ENCODE measurements around the gene PLAC1. TPM values are rescaled to one million over a fixed set of nuclear protein-coding genes. Genes with fewer than 3 reads are reported as not detected.

The PLAC1 gene
- total and polyA plus RNA-seq, 2 of the 13 experiments (the other 11 are each of a cell fraction or from before 2014, with no cell fraction given): 0.40 to 2.7 TPM

DNA sequence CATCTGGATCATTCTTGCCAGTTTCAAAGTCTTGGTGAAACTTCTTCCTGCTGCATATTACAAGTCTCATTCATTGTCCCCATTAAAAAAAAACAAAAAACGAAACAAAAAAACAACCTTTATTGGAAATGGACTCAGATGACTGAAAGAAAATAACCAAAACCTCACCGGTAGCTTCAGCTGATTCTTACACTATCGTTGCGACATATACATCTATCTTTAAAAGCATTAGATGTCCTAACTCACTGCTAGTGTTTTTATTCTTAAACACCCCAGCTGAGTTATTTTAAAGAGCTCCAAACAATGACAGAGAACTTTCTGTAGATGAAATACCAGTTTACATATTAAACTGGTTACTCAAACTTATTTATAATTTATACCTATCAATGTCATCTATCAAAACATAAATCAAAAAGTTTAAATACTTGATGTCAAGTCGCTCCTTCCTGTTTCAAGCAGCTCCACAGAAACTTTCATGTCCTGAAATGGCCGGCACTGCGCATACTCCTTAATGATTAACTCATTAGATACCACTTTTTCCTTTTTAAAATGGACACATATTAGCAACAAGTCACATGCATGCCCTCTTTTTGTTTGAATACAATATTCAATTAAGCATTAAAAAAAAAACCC is 111.1 kb downstream of the PLAC1 start:
- no peak overlapping the region for H3K9ac ChIP-seq (ENCODE audit: insufficient read depth, low read depth, low read length)
- H3K27ac ChIP-seq (ENCODE audit: extremely low read length, insufficient read depth, low read length): no peak overlapping the region
- POLR2A ChIA-PET: no interaction called here
- no peaks in the 10 kb centered on the region for H4K20me1 ChIP-seq (ENCODE audit: insufficient read depth, low read length)
- FAIRE-seq: no peak
- H3K36me3 ChIP-seq (replicated peaks in 1 of 2; ENCODE audit: control insufficient read depth in 1 of 2, insufficient read depth in 2 of 2, low read length in 2 of 2): no peaks in the 10 kb centered on the region
- no peak overlapping the region for H3K4me3 ChIP-seq (replicated peaks in 1 of 3; ENCODE audit: insufficient read depth in 1 of 3, low read depth in 2 of 3, low read length in 3 of 3)
- H3K4me1 ChIP-seq (ENCODE audit: insufficient read depth, low read length): no peaks in the 10 kb centered on the region
- in situ Hi-C loops (cut with HindIII; ENCODE audit: extremely low pct_ligation_motif_present, low pct_unique_long_range_greater_than_20kb): no loop called here
- CTCF ChIA-PET (ENCODE audit: low intra/inter-chr PET ratio, low total read pairs): no interaction called here
- DNase-seq (ENCODE audit: low spot score): no peak
- intact Hi-C loops (cut with micrococcal nuclease; ENCODE audit: unreplicated experiment): no loop called here
- no TSS peak for BruUV-seq (replicated peaks)
- no peak for ATAC-seq
- H3K79me2 ChIP-seq (ENCODE audit: insufficient read depth, low read length): no peaks in the 10 kb centered on the region
- WGBS (ENCODE audit: low lambda C conversion rate): 51% methylated on average over 7 of the region's 7 CpGs
- H3K4me2 ChIP-seq (ENCODE audit: low read depth, low read length): no peak overlapping the region
- H2AFZ ChIP-seq (ENCODE audit: low read length): no peak overlapping the region
- no peaks in the 10 kb centered on the region for H3K9me3 ChIP-seq (ENCODE audit: low read length)
- peaks cover 0 to 13% of the 10 kb centered on the region in 2 experiments; a peak in 1 of 5 replicates for H3K27me3 ChIP-seq (ENCODE audit: control insufficient read depth in 1 of 2, insufficient read depth in 2 of 2, low read length in 2 of 2)
- TF ChIP-seq POLR2A (IDR thresholded peaks at IDR 0.05; ENCODE audit: insufficient read depth in 1 of 2, low read depth in 2 of 2, low read length in 2 of 2) (no peak), NFRKB (IDR thresholded peaks at IDR 0.05) (no peak), ZBTB46 (CRISPR knock-in tag; IDR thresholded peaks at IDR 0.05; ENCODE audit: borderline replicate concordance) (no peak), CEBPB (IDR thresholded peaks at IDR 0.05; ENCODE audit: borderline replicate concordance, low read depth, low read length) (no peak), DRAP1 (CRISPR knock-in tag; IDR thresholded peaks at IDR 0.05) (no peak), NR2F6 (IDR thresholded peaks at IDR 0.05) (no peak), NR2F6 (CRISPR knock-in tag; IDR thresholded peaks at IDR 0.05) (no peak), THAP11 (CRISPR knock-in tag; IDR thresholded peaks at IDR 0.05) (no peak), FOXP1 (IDR thresholded peaks at IDR 0.05) (no peak), FOXP1 (CRISPR knock-in tag; IDR thresholded peaks at IDR 0.05) (no peak), MAFG (CRISPR knock-in tag; IDR thresholded peaks at IDR 0.05) (no peak), MYNN (CRISPR knock-in tag; IDR thresholded peaks at IDR 0.05; ENCODE audit: low read depth) (no peak), ZFY (CRISPR knock-in tag; IDR thresholded peaks at IDR 0.05) (no peak), CHCHD3 (CRISPR knock-in tag; IDR thresholded peaks at IDR 0.05) (no peak), ATF5 (CRISPR knock-in tag; IDR thresholded peaks at IDR 0.05; ENCODE audit: low read depth) (no peak), MTA3 (CRISPR knock-in tag; IDR thresholded peaks at IDR 0.05) (no peak)
- TF ChIP-seq, protein P1, sequence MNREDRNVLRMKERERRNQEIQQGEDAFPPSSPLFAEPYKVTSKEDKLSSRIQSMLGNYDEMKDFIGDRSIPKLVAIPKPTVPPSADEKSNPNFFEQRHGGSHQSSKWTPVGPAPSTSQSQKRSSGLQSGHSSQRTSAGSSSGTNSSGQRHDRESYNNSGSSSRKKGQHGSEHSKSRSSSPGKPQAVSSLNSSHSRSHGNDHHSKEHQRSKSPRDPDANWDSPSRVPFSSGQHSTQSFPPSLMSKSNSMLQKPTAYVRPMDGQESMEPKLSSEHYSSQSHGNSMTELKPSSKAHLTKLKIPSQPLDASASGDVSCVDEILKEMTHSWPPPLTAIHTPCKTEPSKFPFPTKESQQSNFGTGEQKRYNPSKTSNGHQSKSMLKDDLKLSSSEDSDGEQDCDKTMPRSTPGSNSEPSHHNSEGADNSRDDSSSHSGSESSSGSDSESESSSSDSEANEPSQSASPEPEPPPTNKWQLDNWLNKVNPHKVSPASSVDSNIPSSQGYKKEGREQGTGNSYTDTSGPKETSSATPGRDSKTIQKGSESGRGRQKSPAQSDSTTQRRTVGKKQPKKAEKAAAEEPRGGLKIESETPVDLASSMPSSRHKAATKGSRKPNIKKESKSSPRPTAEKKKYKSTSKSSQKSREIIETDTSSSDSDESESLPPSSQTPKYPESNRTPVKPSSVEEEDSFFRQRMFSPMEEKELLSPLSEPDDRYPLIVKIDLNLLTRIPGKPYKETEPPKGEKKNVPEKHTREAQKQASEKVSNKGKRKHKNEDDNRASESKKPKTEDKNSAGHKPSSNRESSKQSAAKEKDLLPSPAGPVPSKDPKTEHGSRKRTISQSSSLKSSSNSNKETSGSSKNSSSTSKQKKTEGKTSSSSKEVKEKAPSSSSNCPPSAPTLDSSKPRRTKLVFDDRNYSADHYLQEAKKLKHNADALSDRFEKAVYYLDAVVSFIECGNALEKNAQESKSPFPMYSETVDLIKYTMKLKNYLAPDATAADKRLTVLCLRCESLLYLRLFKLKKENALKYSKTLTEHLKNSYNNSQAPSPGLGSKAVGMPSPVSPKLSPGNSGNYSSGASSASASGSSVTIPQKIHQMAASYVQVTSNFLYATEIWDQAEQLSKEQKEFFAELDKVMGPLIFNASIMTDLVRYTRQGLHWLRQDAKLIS (CRISPR knock-in tag; IDR thresholded peaks at IDR 0.05): no peak
- TF ChIP-seq, protein P2, sequence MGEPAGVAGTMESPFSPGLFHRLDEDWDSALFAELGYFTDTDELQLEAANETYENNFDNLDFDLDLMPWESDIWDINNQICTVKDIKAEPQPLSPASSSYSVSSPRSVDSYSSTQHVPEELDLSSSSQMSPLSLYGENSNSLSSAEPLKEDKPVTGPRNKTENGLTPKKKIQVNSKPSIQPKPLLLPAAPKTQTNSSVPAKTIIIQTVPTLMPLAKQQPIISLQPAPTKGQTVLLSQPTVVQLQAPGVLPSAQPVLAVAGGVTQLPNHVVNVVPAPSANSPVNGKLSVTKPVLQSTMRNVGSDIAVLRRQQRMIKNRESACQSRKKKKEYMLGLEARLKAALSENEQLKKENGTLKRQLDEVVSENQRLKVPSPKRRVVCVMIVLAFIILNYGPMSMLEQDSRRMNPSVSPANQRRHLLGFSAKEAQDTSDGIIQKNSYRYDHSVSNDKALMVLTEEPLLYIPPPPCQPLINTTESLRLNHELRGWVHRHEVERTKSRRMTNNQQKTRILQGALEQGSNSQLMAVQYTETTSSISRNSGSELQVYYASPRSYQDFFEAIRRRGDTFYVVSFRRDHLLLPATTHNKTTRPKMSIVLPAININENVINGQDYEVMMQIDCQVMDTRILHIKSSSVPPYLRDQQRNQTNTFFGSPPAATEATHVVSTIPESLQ (CRISPR knock-in tag; conservative IDR thresholded peaks at IDR 0.05): no peak
- TF ChIP-seq, protein P3, sequence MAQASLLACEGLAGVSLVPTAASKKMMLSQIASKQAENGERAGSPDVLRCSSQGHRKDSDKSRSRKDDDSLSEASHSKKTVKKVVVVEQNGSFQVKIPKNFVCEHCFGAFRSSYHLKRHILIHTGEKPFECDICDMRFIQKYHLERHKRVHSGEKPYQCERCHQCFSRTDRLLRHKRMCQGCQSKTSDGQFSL (CRISPR knock-in tag; IDR thresholded peaks at IDR 0.05): no peak

All from HepG2 (cell line).